Calu3 (cell line): ENCODE data around the gene DUSP22. TPM values are rescaled to one million over a fixed set of nuclear protein-coding genes. Genes with fewer than 3 reads are reported as not detected.

Experiments
- BruUV-seq: library from RNA; stranded (reverse); fragments of 400-500 nt; replicated peaks from 2 replicates; lab custom pipeline; 2021; lab: Mats Ljungman, UMichigan
- CTCF ChIA-PET: fragments of 300-600 bp; sonication (Branson Sonifier 250); formaldehyde crosslinking; loops from one replicate; lab custom pipeline; 2022; ENCODE audit warnings: antibody characterized with exemption; lab: Charles Lee
- DNase-seq: peaks from one replicate; pipeline ENCODE4 v3.0.0; 2022
- H3K27ac Mint-ChIP-seq: one replicate; pipeline ENCODE4 v1.8.0; 2022; ENCODE audit warnings: mixed read lengths; ENCODE audit not compliant: unreplicated experiment
- H3K27me3 Mint-ChIP-seq: one replicate; pipeline ENCODE4 v1.8.0; 2022; ENCODE audit warnings: mixed read lengths; ENCODE audit not compliant: unreplicated experiment
- H3K36me3 Mint-ChIP-seq: one replicate; pipeline ENCODE4 v1.8.0; 2022; ENCODE audit warnings: mild to moderate bottlenecking, moderate library complexity, mixed read lengths; ENCODE audit not compliant: insufficient read depth, unreplicated experiment
- H3K4me1 Mint-ChIP-seq: one replicate; pipeline ENCODE4 v1.8.0; 2022; ENCODE audit warnings: mild to moderate bottlenecking, low read depth, mixed read lengths; ENCODE audit not compliant: unreplicated experiment
- H3K4me3 Mint-ChIP-seq: one replicate; pipeline ENCODE4 v1.8.0; 2022; ENCODE audit warnings: mild to moderate bottlenecking, low read depth, moderate library complexity, mixed read lengths; ENCODE audit not compliant: unreplicated experiment
- H3K9me3 Mint-ChIP-seq: one replicate; pipeline ENCODE4 v1.8.0; 2022; ENCODE audit warnings: low read depth, mixed read lengths; ENCODE audit not compliant: unreplicated experiment
- intact Hi-C: fragments of 100-400 bp; cut with micrococcal nuclease; formaldehyde crosslinking; loops from one replicate; pipeline ENCODE4 v1.10.0; 2022; ENCODE audit not compliant: unreplicated experiment
- total RNA-seq: library from RNA; stranded (reverse); gene quantifications from 2 replicates; pipeline ENCODE4 v1.2.3, GENCODE V29; 2022
- TF ChIP-seq, protein P1 (sequence below): fragments of 200-600 bp; IDR thresholded peaks from one replicate; pipeline ENCODE4 v1.8.0; 2022; ENCODE audit warnings: antibody characterized with exemption; ENCODE audit not compliant: unreplicated experiment

DUSP22 gene
- total RNA-seq, 1 experiment from 2014 or later: 14.7 TPM

DNA sequence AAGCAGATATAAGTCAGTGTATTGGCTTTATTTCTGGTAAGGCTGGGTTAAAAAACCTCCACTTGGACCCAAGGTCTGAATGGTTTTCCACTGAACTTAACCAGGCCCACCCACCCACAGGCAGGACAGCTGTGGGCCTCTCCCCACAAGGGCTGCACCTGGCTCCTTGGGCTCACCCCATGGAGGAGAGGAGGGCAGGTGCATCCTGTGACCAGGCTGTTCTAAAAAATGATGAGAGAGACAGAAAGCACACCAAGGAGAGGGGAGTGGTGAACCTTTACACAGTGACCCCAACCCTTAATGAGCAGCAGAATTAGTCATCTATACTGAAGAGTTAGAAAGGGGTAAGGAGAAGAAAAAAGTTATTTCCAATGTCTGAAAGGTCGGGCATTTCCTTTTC, 34.5 kb upstream of the DUSP22 start:
- BruUV-seq: no TSS peak
- Mint-ChIP-seq H3K36me3 (no peaks in the 10 kb centered on the region), H3K27ac (no peak overlapping the region), H3K4me1 (no peaks in the 10 kb centered on the region), H3K27me3 (no peaks in the 10 kb centered on the region), H3K4me3 (no peak overlapping the region), H3K9me3 (no peaks in the 10 kb centered on the region)
- TF ChIP-seq, protein P1, sequence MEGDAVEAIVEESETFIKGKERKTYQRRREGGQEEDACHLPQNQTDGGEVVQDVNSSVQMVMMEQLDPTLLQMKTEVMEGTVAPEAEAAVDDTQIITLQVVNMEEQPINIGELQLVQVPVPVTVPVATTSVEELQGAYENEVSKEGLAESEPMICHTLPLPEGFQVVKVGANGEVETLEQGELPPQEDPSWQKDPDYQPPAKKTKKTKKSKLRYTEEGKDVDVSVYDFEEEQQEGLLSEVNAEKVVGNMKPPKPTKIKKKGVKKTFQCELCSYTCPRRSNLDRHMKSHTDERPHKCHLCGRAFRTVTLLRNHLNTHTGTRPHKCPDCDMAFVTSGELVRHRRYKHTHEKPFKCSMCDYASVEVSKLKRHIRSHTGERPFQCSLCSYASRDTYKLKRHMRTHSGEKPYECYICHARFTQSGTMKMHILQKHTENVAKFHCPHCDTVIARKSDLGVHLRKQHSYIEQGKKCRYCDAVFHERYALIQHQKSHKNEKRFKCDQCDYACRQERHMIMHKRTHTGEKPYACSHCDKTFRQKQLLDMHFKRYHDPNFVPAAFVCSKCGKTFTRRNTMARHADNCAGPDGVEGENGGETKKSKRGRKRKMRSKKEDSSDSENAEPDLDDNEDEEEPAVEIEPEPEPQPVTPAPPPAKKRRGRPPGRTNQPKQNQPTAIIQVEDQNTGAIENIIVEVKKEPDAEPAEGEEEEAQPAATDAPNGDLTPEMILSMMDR: no peak
- intact Hi-C loops: no loop called here
- CTCF ChIA-PET: no interaction called here
- DNase-seq: no peak

GRCh38 chr6:259316-259715, 33.0 kb upstream of the DUSP22 start:
- DNase-seq: no peak
- intact Hi-C loops: no loop called here
- H3K9me3 Mint-ChIP-seq: no peaks in the 10 kb centered on the region
- no peaks in the 10 kb centered on the region for H3K27me3 Mint-ChIP-seq
- H3K4me1 Mint-ChIP-seq: no peaks in the 10 kb centered on the region
- TF ChIP-seq, protein P1: no peak
- no peak overlapping the region for H3K27ac Mint-ChIP-seq
- CTCF ChIA-PET: no interaction called here
- no peak overlapping the region for H3K4me3 Mint-ChIP-seq
- H3K36me3 Mint-ChIP-seq: no peaks in the 10 kb centered on the region
- no TSS peak for BruUV-seq

GRCh38 chr6:259901-260508, 32.3 kb upstream of the DUSP22 start:
- no peak for DNase-seq
- H3K9me3 Mint-ChIP-seq: peaks cover 3% of the 10 kb centered on the region
- H3K27me3 Mint-ChIP-seq: no peaks in the 10 kb centered on the region
- no peaks in the 10 kb centered on the region for H3K4me1 Mint-ChIP-seq
- H3K4me3 Mint-ChIP-seq: no peak overlapping the region
- intact Hi-C loops: no loop called here
- no peak overlapping the region for H3K27ac Mint-ChIP-seq
- CTCF ChIA-PET: no interaction called here
- no peaks in the 10 kb centered on the region for H3K36me3 Mint-ChIP-seq
- no TSS peak for BruUV-seq
- TF ChIP-seq, protein P1: no peak

DNA sequence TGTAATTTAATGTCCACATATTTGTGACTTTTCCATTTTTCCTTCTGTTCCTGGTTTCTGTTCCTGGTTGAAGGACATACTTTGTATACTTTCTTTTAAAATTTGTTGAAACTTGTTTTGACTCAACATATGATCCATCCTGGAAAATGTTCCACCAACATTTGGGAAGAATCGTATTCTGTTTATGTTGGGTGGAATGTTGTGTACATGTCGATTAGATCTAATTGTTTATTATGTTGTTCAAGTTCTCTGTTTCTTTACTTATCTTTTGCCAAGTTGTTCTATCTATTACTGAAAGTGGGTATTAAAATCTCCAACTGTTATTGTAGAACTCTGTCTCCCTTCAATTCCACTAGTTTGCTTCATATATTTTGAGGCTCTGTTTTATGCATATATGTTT, 27.7 kb upstream of the DUSP22 start:
- Mint-ChIP-seq H3K27ac (no peak overlapping the region), H3K4me3 (no peak overlapping the region), H3K9me3 (peaks cover 3% of the 10 kb centered on the region), H3K27me3 (no peaks in the 10 kb centered on the region), H3K4me1 (no peaks in the 10 kb centered on the region), H3K36me3 (no peaks in the 10 kb centered on the region)
- intact Hi-C loops: no loop called here
- BruUV-seq: no TSS peak
- CTCF ChIA-PET: no interaction called here
- no peak for DNase-seq
- TF ChIP-seq, protein P1: no peak
